Right hindlimb (tissue), 1 donor: ENCODE results near the gene DOK4.
A peak's percentile ranks its signal among the peaks of the same experiment; 100 is the strongest.
"Not testable (repeated sequence)": the region's sequence is repeated elsewhere in the genome, so short reads cannot be mapped to it uniquely, and the experiment has no call there.

Experiments
- DNase-seq: peaks from one replicate; pipeline ENCODE4 v3.0.0-alpha.2; 2018

DOK4 gene

GRCh38 chr16:57444711-57445110, 41.6 kb downstream of the DOK4 start:
- no peak for DNase-seq

GRCh38 chr16:57440551-57440950, 45.7 kb downstream of the DOK4 start:
- DNase-seq, result not testable (repeated sequence)

GRCh38 chr16:57439947-57440346, 46.3 kb downstream of the DOK4 start:
- not testable (repeated sequence) for DNase-seq

- DNase-seq, result no peak
Measured at GRCh38 chr16:57435838-57436237, 50.5 kb downstream of the DOK4 start.

- DNase-seq, result no peak
Measured at GRCh38 chr16:57434003-57434402, 52.3 kb downstream of the DOK4 start.

GRCh38 chr16:57432989-57433388, 53.3 kb downstream of the DOK4 start:
- DNase-seq, result no peak

GRCh38 chr16:57432505-57432904, 53.8 kb downstream of the DOK4 start:
- no peak for DNase-seq

- no peak for DNase-seq
Measured at GRCh38 chr16:57430955-57431354, 55.3 kb downstream of the DOK4 start.

GRCh38 chr16:57427824-57428223, 58.5 kb downstream of the DOK4 start:
- no peak for DNase-seq

GRCh38 chr16:57427307-57427706, 59.0 kb downstream of the DOK4 start:
- DNase-seq, result no peak

GRCh38 chr16:57426356-57426755, 59.9 kb downstream of the DOK4 start:
- peak; percentile 60 for DNase-seq

- no peak for DNase-seq
Measured at GRCh38 chr16:57424583-57424982, 61.7 kb downstream of the DOK4 start.

- DNase-seq, result no peak
Measured at GRCh38 chr16:57423152-57423551, 63.1 kb downstream of the DOK4 start.

GRCh38 chr16:57422026-57422944, 64.0 kb downstream of the DOK4 start:
- peak; percentile 82 for DNase-seq
